ENCODE measurements around the gene DNAH11. TPM values are rescaled to one million over a fixed set of nuclear protein-coding genes. Genes with fewer than 3 reads are reported as not detected.

The DNAH11 gene
- total and polyA plus RNA-seq, 2 of the 8 experiments (the other 6 are each of a cell fraction or from before 2014, with no cell fraction given): 1.8 to 4.9 TPM

- Histone ChIP-seq H3K4me2 (ENCODE audit: insufficient read depth in 1 of 2, low read depth in 2 of 2, low read length in 2 of 2) (no peak overlapping the region), H3K27ac (ENCODE audit: low read depth, low read length) (no peak overlapping the region), H3K79me2 (ENCODE audit: control insufficient read depth in 1 of 2, insufficient read depth in 2 of 2, low read length in 2 of 2) (peaks cover 0 to 8% of the 10 kb centered on the region in 2 experiments; a peak in 2 of 4 replicates), H3K14ac (ENCODE audit: insufficient read length) (no peak overlapping the region), H3K79me1 (ENCODE audit: low read depth, low read length) (peaks cover 8% of the 10 kb centered on the region), H2BK5ac (ENCODE audit: low read depth, low read length) (no peak overlapping the region), H3K56ac (replicated peaks; ENCODE audit: insufficient read length, low read depth, low read length) (no peak overlapping the region), H2BK120ac (replicated peaks; ENCODE audit: low read depth, low read length) (no peak overlapping the region), H4K20me1 (replicated peaks in 1 of 2; ENCODE audit: control insufficient read depth in 1 of 2, insufficient read depth in 2 of 2, low read length in 2 of 2) (peaks cover 0 to 9% of the 10 kb centered on the region in 2 experiments), H4K5ac (ENCODE audit: insufficient read length, low read depth, low read length) (no peak overlapping the region), H2BK20ac (ENCODE audit: low read length) (no peak overlapping the region), H3K18ac (ENCODE audit: extremely low read depth, low read length) (no peak overlapping the region), H2BK15ac (ENCODE audit: low read length) (no peak overlapping the region), H2BK12ac (ENCODE audit: low read depth, low read length) (no peak overlapping the region), H3K9me3 (ENCODE audit: insufficient read depth in 2 of 2, low read depth in 1 of 2, low read length in 1 of 2) (no peaks in the 10 kb centered on the region), H3K23ac (ENCODE audit: insufficient read length) (no peak overlapping the region), H2AFZ (ENCODE audit: low read length) (no peak overlapping the region), H3K4me3 (ENCODE audit: extremely low read depth in 1 of 4, insufficient read depth in 2 of 4, low read depth in 3 of 4, low read length in 4 of 4) (no peak overlapping the region), H3K9ac (replicated peaks in 1 of 4; ENCODE audit: extremely low read depth in 1 of 4, low read depth in 3 of 4, low read length in 3 of 4) (no peak overlapping the region), H3K23me2 (ENCODE audit: low read depth, low read length) (no peaks in the 10 kb centered on the region), H4K8ac (ENCODE audit: extremely low read depth, insufficient read depth, low read length) (no peak overlapping the region), H4K91ac (replicated peaks; ENCODE audit: insufficient read length, low read length) (no peak overlapping the region), H3K27me3 (replicated peaks in 1 of 4; ENCODE audit: control insufficient read depth in 3 of 4, extremely low read depth in 1 of 4, insufficient read depth in 3 of 4, low read length in 3 of 4) (no peaks in the 10 kb centered on the region), H3K4me1 (replicated peaks in 1 of 4; ENCODE audit: control insufficient read depth in 3 of 4, insufficient read depth in 4 of 4, low read length in 3 of 4) (no peaks in the 10 kb centered on the region), H3K36me3 (ENCODE audit: control insufficient read depth in 2 of 4, insufficient read depth in 4 of 4, low read length in 3 of 4) (peaks cover 18 to 76% (median 44%) of the 10 kb centered on the region in 4 experiments), H3K4ac (replicated peaks; ENCODE audit: insufficient read length, low read depth, low read length) (no peak overlapping the region), H2AK5ac (ENCODE audit: low read depth, low read length) (no peak overlapping the region)
- FAIRE-seq (no peak), DNase-seq (ENCODE audit: low read depth in 1 of 2, low spot score in 2 of 2) (no peak)
- WGBS, 2 experiments (ENCODE audit: extremely low coverage in 1 of 2, insufficient coverage in 1 of 2, insufficient read length in 1 of 2, insufficient replicate concordance in 2 of 2, low coverage in 1 of 2, low lambda C conversion rate in 2 of 2, missing lambda C conversion rate in 1 of 2): 95% methylated on average over 8 of the region's 8 CpGs; no CpG with 5 or more reads in 1 of the 2 experiments
- POLR2A ChIA-PET (ENCODE audit: partially characterized antibody): no interaction called here
- CTCF ChIA-PET (ENCODE audit: partially characterized antibody): interaction anchor here (1.0 to 1.2 kb wide), 2 partner anchors 9 to 90 kb away, joined by 3 to 5 read pairs; no protein-coding TSS in a partner anchor
- TF ChIP-seq YY1 (IDR thresholded peaks at IDR 0.05; ENCODE audit: low read depth, low read length): no peak
Observed at GRCh38 chr7:21911341-21911875, 368.6 kb downstream of the DNAH11 start.
